Lower leg skin (tissue), 4 donors: Measurements from ENCODE around the gene KSR2. TPM values are rescaled to one million over a fixed set of nuclear protein-coding genes. Genes with fewer than 3 reads are reported as not detected.

Experiments
- DNase-seq, 2 donors: peaks; one replicate each; pipeline ENCODE4 v3.0.0-alpha.2; 2019; ENCODE audit warnings: low spot score in 2 of 2
- H3K4me3 ChIP-seq: fragments of 200-600 bp; sonication (generic); 2 replicates; pipeline ENCODE4 v1.5.1; 2017; ENCODE audit warnings: mild to moderate bottlenecking, low read depth; ENCODE audit not compliant: poor library complexity, severe bottlenecking
- CTCF ChIP-seq, 3 donors: fragments of 450-650 bp; IDR thresholded peaks; one replicate each; pipeline ENCODE4 v1.5.1; 2016; ENCODE audit warnings: antibody characterized with exemption in 3 of 3, mild to moderate bottlenecking in 3 of 3, moderate library complexity in 2 of 3
- POLR2A ChIP-seq, 2 donors: fragments of 450-650 bp; IDR thresholded peaks; one replicate each; pipeline ENCODE4 v1.6.1; 2016 to 2017; ENCODE audit warnings: antibody characterized with exemption in 2 of 2, mild to moderate bottlenecking in 1 of 2, moderate library complexity in 1 of 2
- WGBS, 2 donors: methylation state at CpG; one replicate each; pipeline ENCODE4 v1.1.5; 2018; 5-methylcytosine and 5-hydroxymethylcytosine counted together
- intact Hi-C: fragments of 100-400 bp; cut with DNase I; formaldehyde crosslinking; loops from one replicate; pipeline ENCODE4 v1.15.0; 2023; ENCODE audit warnings: low total_unique reads
- total RNA-seq, 4 donors: library from RNA; depleted of rRNA; stranded (reverse); fragments of >200 nt; gene quantifications; one replicate each; pipeline ENCODE4 v1.1.0, GENCODE V29; 2016

KSR2 gene
- total RNA-seq, 4 donors from 2014 or later = 0.17 to 0.84 (median 0.35) TPM

GRCh38 chr12:117714203-117714602 lies 254.6 kb downstream of the KSR2 start:
- no peak overlapping the region for H3K4me3 ChIP-seq
- TF ChIP-seq CTCF (IDR thresholded peaks at IDR 0.05) (no peak), POLR2A (IDR thresholded peaks at IDR 0.05) (no peak)
- no peak for DNase-seq
- intact Hi-C loops = no loop called here
- WGBS, 2 donors = 55 to 56% methylated on average over 4 of the region's 4 CpGs

- intact Hi-C loops = no loop called here
- no peak for DNase-seq
- TF ChIP-seq POLR2A (IDR thresholded peaks at IDR 0.05) (no peak), CTCF (IDR thresholded peaks at IDR 0.05) (no peak)
- H3K4me3 ChIP-seq = no peak overlapping the region
- WGBS, 2 donors = 58 to 62% methylated on average over 9 of the region's 9 CpGs
Measured at GRCh38 chr12:117710121-117710520, 258.7 kb downstream of the KSR2 start.

GRCh38 chr12:117707861-117708260 lies 260.9 kb downstream of the KSR2 start:
- 57 to 72% methylated on average over 2 of the region's 2 CpGs for WGBS, 2 donors
- no peak overlapping the region for H3K4me3 ChIP-seq
- intact Hi-C loops = no loop called here
- DNase-seq = peak in 1 of 2 donors; percentile 39
- TF ChIP-seq CTCF (IDR thresholded peaks at IDR 0.05) = no peak
- TF ChIP-seq POLR2A (IDR thresholded peaks at IDR 0.05) = no peak

- intact Hi-C loops = no loop called here
- TF ChIP-seq CTCF (IDR thresholded peaks at IDR 0.05) = no peak
- no peak for TF ChIP-seq POLR2A (IDR thresholded peaks at IDR 0.05)
- no peak for DNase-seq
- H3K4me3 ChIP-seq = no peak overlapping the region
- 60 to 67% methylated on average over 4 of the region's 4 CpGs for WGBS, 2 donors
Measured at GRCh38 chr12:117703584-117703983, 265.2 kb downstream of the KSR2 start.

GRCh38 chr12:117702741-117703140 lies 266.0 kb downstream of the KSR2 start:
- WGBS, 2 donors = 63 to 75% methylated on average over 4 of the region's 4 CpGs
- no peak overlapping the region for H3K4me3 ChIP-seq
- peak in 1 of 2 donors; percentile 15 for DNase-seq
- intact Hi-C loops = no loop called here
- TF ChIP-seq CTCF (IDR thresholded peaks at IDR 0.05) = no peak
- TF ChIP-seq POLR2A (IDR thresholded peaks at IDR 0.05) = no peak

- peak in 1 of 2 donors; percentile 20 for DNase-seq
- intact Hi-C loops = no loop called here
- WGBS, 2 donors = 82 to 89% methylated on average over 5 of the region's 5 CpGs
- TF ChIP-seq POLR2A (IDR thresholded peaks at IDR 0.05) (no peak), CTCF (IDR thresholded peaks at IDR 0.05) (no peak)
- no peak overlapping the region for H3K4me3 ChIP-seq
Measured at GRCh38 chr12:117699575-117699974, 269.2 kb downstream of the KSR2 start.
